Thoracic aorta (tissue), 2 donors: ENCODE measurements around the gene FOXP3. TPM values are rescaled to one million over a fixed set of nuclear protein-coding genes. Genes with fewer than 3 reads are reported as not detected.

ENCODE experiments used
- ATAC-seq: fragments of 150-250 bp; one replicate; pipeline ENCODE4 v1.8.0; 2017; ENCODE audit warnings: low read depth; ENCODE audit not compliant: insufficient number of reproducible peaks, low FRiP score
- DNase-seq: peaks from one replicate; pipeline ENCODE4 v3.0.0-alpha.2; 2020; ENCODE audit warnings: low spot score
- H3K27ac ChIP-seq, 2 donors: fragments of 200-600 bp; sonication (generic); 1 replicate in 1 of 2; 2 replicates in 1 of 2; pipeline ENCODE4 v1.5.1; 2016; ENCODE audit warnings: mild to moderate bottlenecking in 2 of 2, moderate library complexity in 2 of 2
- H3K27me3 ChIP-seq: fragments of 200-600 bp; sonication (generic); replicated peaks from 2 replicates; pipeline ENCODE4 v1.6.0; 2016; ENCODE audit warnings: mild to moderate bottlenecking; ENCODE audit not compliant: insufficient read depth
- H3K36me3 ChIP-seq: fragments of 200-600 bp; sonication (generic); one replicate; pipeline ENCODE4 v1.5.1; 2016
- H3K4me1 ChIP-seq, 2 donors: fragments of 200-600 bp; sonication (generic); 1 replicate in 1 of 2; 2 replicates in 1 of 2; pipeline versions ENCODE4 v1.5.1 to v1.6.0; 2016; ENCODE audit warnings: low read depth in 2 of 2, mild to moderate bottlenecking in 1 of 2; ENCODE audit not compliant: control insufficient read depth in 1 of 2
- H3K4me3 ChIP-seq: fragments of 200-600 bp; sonication (generic); 2 replicates; pipeline ENCODE4 v1.5.1; 2016; ENCODE audit warnings: mild to moderate bottlenecking
- H3K9me3 ChIP-seq: fragments of 200-600 bp; sonication (generic); 2 replicates; pipeline ENCODE4 v1.5.1; 2016
- total RNA-seq, 2 donors: library from RNA; depleted of rRNA; stranded (reverse); fragments of >200 nt; gene quantifications; one replicate each; pipeline versions ENCODE4 v1.1.0 to v1.2.3, GENCODE V29; 2016
- TF ChIP-seq, protein P1 (sequence below): fragments of 200-600 bp; sonication (generic); IDR thresholded peaks from one replicate; pipeline ENCODE4 v1.5.1; 2019; ENCODE audit warnings: antibody characterized with exemption

The FOXP3 gene
- total RNA-seq, 2 donors from 2014 or later = not detected

DNA sequence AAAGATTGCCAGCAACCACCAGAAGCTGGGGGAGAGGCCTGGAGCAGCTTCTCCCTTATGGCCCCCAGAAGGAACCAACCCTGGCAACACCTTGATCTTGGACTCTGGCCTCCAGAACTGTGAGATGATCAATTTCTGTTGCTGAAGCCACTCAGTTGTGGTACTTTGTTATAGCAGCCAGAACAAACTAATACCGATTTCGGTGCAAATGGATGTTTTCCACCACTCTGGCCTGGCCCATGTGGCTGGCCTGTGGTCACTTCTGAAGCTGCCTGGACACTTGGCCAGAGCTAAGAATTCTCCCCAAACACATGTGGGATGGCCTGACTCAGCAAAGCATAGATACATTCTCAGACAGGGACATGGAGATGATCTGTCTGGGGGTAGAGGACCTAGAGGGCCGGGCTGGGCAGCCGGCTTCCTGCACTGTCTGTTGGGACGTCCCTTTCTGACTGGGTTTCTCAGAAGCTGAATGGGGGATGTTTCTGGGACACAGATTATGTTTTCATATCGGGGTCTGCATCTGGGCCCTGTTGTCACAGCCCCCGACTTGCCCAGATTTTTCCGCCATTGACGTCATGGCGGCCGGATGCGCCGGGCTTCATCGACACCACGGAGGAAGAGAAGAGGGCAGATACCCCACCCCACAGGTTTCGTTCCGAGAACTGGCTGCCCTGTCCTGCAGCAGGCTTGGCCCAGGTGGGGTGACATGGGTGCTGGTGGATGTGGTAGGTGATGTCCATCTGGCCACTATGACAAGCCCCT lies 4.1 kb downstream of the FOXP3 start:
- TF ChIP-seq, protein P1, sequence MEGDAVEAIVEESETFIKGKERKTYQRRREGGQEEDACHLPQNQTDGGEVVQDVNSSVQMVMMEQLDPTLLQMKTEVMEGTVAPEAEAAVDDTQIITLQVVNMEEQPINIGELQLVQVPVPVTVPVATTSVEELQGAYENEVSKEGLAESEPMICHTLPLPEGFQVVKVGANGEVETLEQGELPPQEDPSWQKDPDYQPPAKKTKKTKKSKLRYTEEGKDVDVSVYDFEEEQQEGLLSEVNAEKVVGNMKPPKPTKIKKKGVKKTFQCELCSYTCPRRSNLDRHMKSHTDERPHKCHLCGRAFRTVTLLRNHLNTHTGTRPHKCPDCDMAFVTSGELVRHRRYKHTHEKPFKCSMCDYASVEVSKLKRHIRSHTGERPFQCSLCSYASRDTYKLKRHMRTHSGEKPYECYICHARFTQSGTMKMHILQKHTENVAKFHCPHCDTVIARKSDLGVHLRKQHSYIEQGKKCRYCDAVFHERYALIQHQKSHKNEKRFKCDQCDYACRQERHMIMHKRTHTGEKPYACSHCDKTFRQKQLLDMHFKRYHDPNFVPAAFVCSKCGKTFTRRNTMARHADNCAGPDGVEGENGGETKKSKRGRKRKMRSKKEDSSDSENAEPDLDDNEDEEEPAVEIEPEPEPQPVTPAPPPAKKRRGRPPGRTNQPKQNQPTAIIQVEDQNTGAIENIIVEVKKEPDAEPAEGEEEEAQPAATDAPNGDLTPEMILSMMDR = no peak
- Histone ChIP-seq H3K36me3 (no peaks in the 10 kb centered on the region), H3K27ac (no peak overlapping the region), H3K4me1 (no peaks in the 10 kb centered on the region), H3K4me3 (no peak overlapping the region), H3K27me3 (no peaks in the 10 kb centered on the region), H3K9me3 (no peaks in the 10 kb centered on the region)
- DNase-seq (no peak), ATAC-seq (no peak)

DNA sequence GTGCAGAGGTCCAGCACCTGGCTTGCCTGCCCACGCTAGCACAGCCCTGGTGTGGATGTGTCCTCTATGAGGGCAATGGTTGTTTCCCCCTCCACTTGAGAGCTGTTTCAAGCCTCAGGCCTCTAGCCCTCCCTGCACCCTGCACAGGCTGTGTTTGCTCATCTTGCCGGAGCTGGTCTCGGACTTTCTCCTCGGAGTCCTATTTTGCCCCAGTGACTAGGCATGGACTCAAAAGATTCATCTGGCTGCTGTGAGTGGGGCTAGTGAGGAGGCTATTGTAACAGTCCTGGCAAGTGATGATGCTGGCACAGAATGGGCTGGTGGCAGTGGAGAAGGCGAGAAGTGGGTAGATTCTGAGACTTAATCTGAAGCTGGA lies 5.8 kb downstream of the FOXP3 start:
- H3K27me3 ChIP-seq = no peaks in the 10 kb centered on the region
- no peak overlapping the region for H3K27ac ChIP-seq
- no peaks in the 10 kb centered on the region for H3K36me3 ChIP-seq
- no peak overlapping the region for H3K4me3 ChIP-seq
- H3K9me3 ChIP-seq = no peaks in the 10 kb centered on the region
- ATAC-seq (no peak), DNase-seq (no peak)
- TF ChIP-seq, protein P1 = no peak
- H3K4me1 ChIP-seq = no peaks in the 10 kb centered on the region

DNA sequence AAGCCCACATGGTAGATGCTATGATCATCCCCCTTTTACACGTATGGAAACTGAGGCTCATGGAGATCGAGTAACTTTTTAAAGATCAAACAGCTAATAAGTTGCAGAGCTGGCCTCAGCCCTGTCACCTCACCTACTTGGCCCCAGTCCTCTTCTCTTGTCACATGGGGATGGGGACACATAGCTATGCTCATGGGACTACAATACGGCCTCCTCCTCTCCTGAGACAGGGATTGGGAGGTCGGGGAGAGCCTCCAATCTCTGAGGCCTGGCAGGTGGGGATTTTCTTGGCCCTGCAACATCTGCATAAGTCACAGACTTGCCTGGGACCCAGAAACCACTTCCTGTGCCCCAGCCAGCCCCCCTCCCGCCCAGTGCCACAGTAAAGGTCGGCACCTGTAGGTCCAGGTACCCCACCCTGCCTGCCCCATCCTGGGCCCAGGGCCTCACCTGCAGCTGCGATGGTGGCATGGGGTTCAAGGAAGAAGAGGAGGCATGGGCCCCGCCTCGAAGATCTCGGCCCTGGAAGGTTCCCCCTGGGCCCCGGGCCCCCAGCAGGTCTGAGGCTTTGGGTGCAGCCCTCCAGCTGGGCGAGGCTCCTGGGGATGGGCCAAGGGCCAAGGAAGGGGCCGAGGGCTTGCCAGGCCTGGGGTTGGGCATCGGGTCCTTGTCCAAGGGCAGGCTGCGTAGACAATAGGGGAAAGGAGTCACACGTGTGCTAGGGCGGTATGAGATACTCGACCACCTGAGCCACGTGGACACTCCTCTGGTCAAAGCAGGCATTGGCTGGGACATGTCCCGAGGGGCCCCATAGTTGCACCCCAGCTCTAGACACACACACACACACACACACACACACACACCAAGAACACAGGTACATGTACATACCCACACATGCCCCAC lies 6.4 kb downstream of the FOXP3 start:
- H3K36me3 ChIP-seq = no peaks in the 10 kb centered on the region
- no peak for ATAC-seq
- no peaks in the 10 kb centered on the region for H3K9me3 ChIP-seq
- H3K27ac ChIP-seq = no peak overlapping the region
- no peaks in the 10 kb centered on the region for H3K27me3 ChIP-seq
- no peak overlapping the region for H3K4me3 ChIP-seq
- TF ChIP-seq, protein P1 = no peak
- H3K4me1 ChIP-seq = no peaks in the 10 kb centered on the region
- DNase-seq = no peak

DNA sequence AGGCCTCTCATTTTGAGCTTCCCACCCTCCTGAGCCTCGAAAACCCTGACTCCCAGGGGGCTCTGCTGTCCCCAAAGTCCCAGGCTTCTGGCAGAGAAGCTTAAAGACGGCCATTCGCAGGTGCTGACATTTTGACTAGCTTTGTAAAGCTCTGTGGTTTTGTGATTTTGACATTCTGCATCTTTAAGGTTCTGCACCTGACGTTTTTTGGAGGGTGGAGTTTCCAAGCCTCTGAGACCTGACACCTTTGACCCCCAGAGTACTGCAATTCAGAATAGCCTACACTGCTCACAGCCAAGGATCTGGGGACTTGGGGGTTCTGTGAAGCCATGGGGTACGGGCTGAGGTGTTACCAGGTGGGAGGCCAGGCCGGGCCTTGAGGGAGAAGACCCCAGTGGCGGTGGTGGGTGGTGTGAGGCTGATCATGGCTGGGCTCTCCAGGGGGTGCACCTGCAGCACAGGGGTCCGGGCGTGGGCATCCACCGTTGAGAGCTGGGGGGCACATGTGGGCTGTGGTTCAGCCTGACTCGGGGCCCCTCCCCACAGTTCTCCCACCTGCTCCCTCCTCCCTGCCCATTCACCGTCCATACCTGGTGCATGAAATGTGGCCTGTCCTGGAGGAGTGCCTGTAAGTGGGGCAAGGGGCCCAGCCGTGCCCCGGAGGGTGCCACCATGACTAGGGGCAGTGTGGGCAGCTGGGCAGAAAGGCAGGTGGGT lies 7.3 kb downstream of the FOXP3 start:
- Histone ChIP-seq H3K4me3 (no peak overlapping the region), H3K4me1 (no peaks in the 10 kb centered on the region), H3K36me3 (no peaks in the 10 kb centered on the region), H3K27me3 (no peaks in the 10 kb centered on the region), H3K9me3 (no peaks in the 10 kb centered on the region), H3K27ac (no peak overlapping the region)
- TF ChIP-seq, protein P1 = no peak
- DNase-seq (no peak), ATAC-seq (no peak)
